ENCODE results near the gene H3-3A. TPM values are rescaled to one million over a fixed set of nuclear protein-coding genes. Genes with fewer than 3 reads are reported as not detected.

H3-3A gene
- 419 TPM for total RNA-seq

DNA sequence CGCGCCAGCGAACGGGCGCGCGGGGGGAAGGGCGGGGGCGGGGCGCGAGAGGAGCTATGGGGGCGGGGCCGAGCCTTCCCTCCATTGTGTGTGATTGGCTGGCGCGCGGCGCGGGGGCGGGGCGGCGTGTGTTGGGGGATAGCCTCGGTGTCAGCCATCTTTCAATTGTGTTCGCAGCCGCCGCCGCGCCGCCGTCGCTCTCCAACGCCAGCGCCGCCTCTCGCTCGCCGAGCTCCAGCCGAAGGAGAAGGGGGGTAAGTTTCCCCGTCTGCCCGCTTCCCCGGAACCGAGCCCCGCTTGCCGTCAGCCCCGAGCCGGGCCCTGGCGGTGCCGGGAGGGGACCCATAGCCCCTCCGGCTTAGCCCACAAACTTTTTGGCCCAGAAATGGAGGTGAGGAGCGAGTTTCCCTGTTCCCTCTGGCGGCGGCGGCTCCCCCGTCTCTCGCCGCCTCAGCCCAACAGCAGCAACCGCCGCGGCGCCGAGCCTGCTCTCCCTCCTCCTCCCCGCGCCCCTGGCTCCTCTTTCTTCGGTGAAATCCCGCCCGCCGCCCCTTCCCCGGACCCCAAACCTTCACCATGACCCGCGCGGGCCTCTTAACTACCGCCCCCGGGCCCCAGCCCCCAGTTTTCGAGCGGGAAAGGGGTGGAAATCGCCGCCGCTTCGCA, at the start of gene H3-3A:
TSS of gene H3-3A (plus strand) at position 159 of the 666 bp plus-strand sequence. CDS start 1,636 bp downstream, outside the sequence.
- peak; percentile 95 to 98 (median 96) for DNase-seq (ENCODE audit: low read depth in 2 of 3, low spot score in 2 of 3)

DNA sequence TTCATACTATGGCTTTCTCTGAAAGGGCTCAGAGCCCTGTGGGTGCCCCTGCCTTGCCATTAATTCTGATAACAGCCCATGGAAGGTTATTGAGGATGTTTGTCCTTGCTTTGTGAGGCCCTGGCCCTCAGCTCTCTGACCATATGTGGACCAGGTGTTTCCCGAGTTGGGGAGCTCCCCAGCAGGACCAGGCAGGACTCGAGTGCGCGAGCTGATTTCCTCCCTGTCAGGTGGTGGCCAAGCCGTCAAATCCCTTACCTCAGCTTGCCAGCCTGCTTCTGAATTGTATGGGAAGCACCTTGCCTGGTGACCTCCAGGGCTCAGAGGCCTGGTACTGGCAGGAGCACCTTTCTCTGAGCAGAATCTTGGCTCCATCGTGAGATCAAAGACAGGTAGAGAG, 45.4 kb upstream of the H3-3A start:
- no peak for DNase-seq (ENCODE audit: low read depth in 2 of 3, low spot score in 2 of 3)

DNA sequence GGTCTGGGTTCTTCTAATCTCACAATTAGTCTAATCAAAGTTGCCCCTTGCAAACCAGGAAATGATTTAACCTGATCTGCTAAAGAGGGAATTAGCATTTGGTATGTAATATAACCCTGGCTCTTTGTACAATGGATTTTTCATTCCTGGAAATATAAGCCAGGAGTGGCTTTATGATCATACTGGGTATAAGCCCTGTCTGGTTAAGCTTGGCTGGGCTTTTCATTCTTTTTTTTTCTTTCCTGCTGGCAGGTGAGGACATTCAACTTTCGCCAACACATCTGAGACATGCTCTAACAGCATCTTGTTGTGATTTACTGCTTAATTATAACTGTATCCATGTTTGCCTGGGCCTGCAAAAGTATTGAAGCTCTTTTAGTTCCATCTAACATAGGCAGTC, 42.9 kb upstream of the H3-3A start:
- DNase-seq (ENCODE audit: low read depth in 2 of 3, low spot score in 2 of 3): no peak

DNA sequence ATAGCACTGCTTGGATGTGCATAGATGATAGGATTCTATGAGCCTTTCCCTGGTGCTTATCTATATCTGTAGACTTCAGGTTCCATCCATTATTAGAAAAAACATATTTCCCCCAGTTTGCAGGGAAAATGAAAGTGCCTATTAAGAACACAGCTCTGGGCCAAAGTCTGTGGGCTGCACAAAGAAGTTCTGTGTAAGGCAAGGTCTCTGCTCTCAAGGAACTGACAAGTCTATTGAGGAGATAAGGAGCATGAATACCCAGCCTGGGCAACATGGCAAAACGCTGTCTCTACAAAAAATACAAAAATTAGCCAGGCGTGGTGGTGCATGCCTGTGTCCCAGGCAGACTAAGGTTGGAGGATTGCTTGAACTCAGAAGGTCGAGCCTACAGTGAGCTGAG, 41.1 kb upstream of the H3-3A start:
- no peak for DNase-seq (ENCODE audit: low read depth in 2 of 3, low spot score in 2 of 3)

DNA sequence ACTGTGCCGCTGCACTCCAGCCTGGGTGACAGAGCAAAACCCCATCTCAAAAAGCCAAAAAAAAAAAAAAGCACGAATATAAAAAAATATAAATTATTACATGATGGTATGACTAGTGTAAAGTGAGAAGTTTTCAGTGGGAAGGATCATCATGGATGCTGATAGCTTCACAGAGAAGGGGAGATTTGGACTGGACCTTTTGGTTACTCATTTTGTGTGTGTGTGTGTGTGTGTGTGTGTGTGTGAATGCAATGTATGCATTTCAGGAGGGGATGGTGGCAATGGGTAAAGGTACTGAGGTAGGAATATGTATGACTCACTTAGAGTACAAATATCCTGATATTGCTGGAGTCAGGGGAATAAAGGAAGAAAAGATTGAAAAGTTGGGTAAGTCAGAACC, 40.7 kb upstream of the H3-3A start:
- DNase-seq (ENCODE audit: low read depth in 2 of 3, low spot score in 2 of 3): no peak

DNA sequence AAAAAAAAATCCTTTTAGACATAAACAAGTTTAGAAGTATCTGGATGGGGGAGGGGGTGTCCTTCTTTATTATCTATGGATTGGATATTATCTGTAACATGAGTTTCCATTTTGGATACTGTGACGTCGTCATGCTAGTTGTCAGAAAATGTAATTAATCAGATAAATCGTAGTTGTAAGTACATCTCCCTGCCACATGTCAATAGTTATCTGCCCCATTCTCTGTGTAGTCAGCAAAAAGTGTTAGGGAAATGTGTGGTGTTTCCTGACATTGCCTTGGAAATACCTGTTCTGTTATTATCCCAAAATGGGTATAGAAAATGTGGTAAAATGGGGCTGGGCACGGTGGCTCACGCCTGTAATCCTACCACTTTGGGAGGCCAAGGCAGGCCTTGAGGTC, 38.8 kb upstream of the H3-3A start:
- no peak for DNase-seq (ENCODE audit: low read depth in 2 of 3, low spot score in 2 of 3)

DNA sequence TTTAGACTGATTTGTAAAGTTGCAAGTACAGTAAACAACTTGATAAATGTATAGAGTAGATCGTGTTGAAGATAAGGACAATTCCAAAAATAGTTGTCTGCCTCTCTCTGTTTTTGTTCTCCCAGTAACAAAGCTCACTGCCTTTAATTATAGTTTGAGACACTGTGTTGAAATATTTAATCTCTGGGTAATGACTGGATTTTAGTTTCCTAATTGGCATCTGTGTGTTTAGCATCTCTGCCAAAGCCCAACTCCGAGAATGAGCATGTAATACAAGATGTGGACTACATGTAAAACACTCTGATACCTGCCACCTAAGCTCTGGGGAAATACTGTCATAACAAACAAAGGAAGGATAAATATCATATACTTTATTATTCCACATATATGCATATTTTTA, 35.7 kb upstream of the H3-3A start:
- DNase-seq (ENCODE audit: low read depth in 2 of 3, low spot score in 2 of 3): no peak

DNA sequence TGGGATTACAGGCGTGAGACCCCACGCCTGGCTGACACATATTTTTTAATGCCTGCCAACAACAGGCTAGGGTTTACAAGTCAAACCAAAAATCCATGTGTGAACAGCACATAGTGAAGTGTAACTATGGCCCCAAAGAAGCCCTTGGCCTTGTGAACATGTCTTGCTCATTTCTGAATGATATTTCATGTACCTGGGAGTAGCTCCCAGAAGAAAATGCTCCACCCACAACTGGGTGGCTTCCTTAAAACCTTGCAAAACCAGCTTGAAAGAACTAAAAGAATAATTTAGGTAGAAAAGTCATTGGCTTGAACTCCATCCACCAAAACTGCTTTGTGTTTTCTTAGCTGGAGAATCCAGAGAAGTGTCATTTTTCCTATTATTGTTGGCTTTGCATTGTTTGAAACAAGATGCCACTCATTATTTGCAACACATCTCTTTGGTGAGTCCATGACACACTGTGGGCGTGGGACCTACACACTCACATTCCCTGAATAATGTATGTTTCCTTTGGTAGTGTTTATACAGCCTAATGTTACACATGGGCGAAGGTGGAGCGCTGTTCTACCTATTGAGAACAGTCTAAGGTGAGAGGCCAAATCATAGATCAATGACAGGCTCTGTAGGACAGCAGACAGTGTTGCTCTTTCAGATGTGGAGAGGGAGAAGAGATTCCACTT, 34.8 kb upstream of the H3-3A start:
- no peak for DNase-seq (ENCODE audit: low read depth in 2 of 3, low spot score in 2 of 3)

DNA sequence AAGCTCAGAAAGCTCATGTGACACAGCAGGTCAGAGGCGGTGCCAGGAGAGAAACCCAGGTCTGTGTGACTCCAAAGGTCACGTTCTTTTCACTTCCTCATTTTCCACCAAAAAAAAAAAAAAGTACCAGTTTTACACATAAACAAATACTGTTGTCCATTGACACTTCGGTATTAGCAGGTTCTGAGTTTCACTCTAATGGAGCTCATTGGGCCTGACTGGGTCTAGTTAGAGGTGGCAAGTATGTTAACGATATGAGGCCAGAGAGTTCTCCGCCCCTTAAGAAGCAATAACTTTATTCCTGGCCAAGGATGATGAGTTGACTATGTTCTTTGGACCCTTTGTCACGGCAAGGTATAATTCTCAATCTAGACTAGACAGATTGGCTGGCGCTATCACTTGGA, 33.4 kb upstream of the H3-3A start:
- DNase-seq (ENCODE audit: low read depth in 2 of 3, low spot score in 2 of 3): peak in 2 of 3 donors; percentile 66 to 72

DNA sequence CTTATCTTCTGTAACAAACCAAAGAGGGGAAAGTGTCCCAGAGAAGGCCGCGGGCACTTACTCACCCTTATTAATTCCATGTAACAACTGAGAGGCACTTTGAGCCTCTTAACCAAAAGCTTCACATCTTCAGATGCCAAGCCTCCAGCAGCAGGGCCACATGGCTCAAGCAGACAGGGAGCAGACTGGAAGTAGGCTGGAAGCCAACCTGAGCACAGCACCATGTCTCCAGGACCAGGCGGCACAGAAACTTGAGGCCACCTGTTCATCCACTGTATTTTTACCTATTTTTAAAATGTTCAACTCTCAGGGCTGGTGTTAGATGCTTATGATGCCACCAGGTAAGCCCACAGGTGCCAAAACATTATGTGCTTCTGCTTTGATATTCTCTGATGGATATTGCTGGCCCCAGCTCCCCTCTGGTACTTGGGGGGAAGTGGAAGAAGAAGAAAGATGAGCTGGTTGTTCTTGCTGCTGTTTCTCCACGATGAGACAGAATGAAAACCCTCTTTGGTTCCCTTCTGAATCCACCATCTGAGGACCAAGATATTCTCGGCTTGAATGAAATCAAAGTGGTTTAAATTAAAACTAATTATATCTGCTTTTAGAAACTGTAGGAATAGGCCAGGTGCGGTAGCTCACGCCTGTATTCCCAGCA, 32.8 kb upstream of the H3-3A start:
- no peak for DNase-seq (ENCODE audit: low read depth in 2 of 3, low spot score in 2 of 3)

DNA sequence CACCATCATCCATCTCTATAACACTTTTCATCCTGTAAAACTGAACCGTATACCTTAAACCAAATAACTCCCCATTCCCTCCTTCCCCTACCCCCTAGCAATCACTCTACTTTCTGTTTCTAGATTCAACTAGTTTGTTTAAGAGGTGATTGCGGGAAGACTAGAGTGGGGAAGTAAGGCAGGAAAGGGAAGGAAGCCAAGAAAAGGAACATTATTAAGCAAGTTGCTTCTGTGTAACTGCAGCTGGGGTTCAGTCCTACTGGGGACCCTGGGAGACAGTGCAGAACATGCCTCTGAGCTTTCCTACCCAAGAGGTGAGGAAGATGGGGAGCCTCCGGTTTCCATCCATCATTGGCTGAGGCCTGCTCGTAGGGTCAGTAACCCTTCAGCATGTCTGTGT, 28.9 kb upstream of the H3-3A start:
- DNase-seq (ENCODE audit: low read depth in 2 of 3, low spot score in 2 of 3): peak in 2 of 3 donors; percentile 24 to 29

DNA sequence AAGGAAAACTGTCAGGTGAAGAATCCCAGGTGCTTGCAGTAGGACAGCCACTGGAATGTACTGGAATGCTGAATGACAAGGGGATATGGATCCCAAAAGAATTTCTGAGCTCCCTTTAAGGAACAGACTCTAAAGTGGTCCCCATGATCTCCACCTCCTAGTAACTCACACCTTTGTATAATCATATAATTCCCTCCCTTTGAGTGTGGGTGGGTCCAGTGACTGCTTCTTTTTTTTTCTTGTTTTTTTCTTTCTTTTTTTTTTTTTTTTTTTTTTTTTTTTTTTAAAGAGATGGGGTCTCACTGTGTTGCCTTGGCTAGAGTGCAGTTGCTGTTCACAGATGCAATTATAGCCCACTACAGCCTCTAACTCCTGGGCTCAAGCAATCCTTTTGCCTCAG, 28.5 kb upstream of the H3-3A start:
- no peak for DNase-seq (ENCODE audit: low read depth in 2 of 3, low spot score in 2 of 3)

DNA sequence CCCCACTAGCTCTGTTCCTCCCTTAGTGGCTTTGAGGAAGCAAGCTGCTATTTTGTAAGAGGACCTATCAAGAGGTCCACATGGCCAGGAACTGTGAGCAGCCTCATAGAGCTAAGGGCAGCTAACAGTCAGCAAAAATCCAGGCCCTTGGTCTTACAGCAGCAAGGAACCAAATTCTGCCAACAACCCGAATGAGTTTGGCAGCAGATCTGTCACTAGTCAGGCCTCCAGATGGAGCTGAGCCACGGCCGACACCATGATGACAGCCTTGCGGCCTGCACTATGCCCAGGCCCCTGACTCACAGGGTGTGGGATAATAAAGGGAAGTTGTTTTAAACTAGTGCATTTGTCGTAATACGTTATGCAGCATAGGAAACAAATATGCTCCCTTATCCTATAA, 28.0 kb upstream of the H3-3A start:
- peak in 2 of 3 donors; percentile 94 to 97 for DNase-seq (ENCODE audit: low read depth in 2 of 3, low spot score in 2 of 3)

DNA sequence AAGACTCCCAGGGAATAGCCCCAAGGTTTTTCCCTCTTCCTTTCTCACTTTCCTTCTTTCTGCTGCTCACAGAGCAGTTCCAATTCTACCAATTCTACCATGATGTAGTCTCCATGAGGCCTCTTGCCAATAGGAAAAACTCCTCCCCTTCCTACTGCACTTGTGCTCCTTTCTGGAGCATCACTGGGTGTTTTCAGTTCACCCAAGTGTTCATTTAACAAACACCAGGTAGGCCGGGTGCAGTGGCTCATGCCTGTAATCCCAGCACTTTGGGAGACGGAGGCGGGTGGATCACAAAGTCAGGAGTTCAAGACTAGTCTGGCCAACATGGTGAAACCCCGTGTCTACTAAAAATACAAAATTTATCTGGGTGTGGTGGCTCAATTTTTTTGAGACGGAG, 26.6 kb upstream of the H3-3A start:
- DNase-seq (ENCODE audit: low read depth in 2 of 3, low spot score in 2 of 3): no peak

DNA sequence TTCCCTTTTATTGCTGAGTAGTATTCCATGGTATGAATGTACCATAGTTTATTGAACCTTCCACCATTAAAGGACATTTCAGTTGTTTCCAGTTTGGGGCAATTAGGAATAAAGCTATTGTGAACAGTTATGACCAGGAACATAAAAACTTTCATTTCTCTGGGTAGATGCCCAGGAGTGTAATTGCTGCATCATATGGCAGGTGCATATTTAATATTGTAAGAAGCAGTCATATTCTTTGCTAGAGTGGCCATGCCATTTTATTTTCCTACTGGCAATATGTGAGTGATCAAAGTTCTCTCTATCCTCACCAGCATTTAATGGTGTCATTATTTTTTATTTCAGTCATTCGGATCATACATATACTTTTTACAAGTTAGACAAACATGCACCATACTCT, 23.9 kb upstream of the H3-3A start:
- DNase-seq (ENCODE audit: low read depth in 2 of 3, low spot score in 2 of 3): no peak

DNA sequence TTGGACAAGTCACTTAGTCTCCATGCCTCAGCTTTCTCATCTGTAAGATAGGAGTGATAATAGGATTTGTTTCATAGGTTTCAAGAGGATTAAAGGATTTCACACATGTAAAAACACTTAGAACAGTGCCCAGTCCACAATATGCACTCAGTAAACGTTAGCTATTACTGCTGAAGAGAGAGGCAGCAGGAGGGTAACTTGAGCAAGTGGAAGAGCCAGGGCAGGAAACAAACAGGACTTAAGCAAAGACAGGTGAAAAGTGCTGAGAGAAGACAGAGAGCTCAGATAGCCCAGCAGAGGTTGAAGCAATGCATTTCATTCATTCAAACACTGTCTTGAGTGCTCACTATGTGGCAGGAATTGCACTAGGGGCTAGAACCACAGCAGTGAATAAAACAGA, 21.1 kb upstream of the H3-3A start:
- DNase-seq (ENCODE audit: low read depth in 2 of 3, low spot score in 2 of 3): no peak

DNA sequence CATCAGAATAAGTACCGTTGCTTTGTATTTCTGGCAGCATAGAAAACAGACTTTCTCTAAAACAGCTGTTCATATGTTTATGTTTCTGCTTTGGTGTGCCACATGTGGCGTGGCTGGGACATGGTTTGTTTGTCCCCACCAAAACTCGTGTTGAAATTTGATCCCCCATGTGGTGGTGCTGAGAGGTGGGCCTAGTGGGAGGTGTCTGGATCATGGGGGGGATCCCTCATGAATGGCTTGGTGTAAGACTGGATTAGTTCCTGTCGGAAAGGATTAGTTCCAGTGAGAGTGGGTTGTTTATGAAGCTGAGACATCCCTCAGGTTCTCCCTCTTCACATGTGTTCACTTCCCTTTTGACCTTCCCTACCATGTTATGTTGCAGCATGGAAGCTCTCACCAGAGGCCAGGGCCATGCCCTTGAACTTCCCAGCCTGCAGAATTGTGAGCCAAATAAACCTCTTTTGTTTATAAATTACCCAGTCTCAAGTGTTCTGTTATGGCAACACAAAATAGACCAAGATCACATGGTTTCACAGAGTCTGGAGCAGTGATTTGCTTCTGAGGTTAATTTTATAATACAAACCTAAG, 17.9 kb upstream of the H3-3A start:
- no peak for DNase-seq (ENCODE audit: low read depth in 2 of 3, low spot score in 2 of 3)

DNA sequence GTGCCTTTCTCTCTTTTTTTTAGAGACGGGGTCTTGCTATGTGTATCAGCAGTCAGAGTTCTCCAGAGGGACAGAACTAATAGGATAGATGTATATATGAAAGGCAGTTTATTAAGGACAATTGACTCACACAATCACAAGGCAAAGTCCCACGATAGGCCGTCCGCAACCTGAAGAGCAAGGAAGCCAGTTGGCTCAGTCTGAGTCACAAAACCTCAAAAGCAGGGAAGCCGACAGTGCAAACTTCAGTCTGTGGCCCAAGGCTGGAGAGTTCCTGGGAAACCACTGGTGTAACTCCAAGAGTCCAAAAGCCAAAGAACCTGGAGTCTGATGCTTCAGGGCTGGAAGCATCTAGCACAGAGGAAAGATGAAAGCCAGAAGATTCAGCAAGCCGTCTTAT, 16.3 kb upstream of the H3-3A start:
- no peak for DNase-seq (ENCODE audit: low read depth in 2 of 3, low spot score in 2 of 3)

DNA sequence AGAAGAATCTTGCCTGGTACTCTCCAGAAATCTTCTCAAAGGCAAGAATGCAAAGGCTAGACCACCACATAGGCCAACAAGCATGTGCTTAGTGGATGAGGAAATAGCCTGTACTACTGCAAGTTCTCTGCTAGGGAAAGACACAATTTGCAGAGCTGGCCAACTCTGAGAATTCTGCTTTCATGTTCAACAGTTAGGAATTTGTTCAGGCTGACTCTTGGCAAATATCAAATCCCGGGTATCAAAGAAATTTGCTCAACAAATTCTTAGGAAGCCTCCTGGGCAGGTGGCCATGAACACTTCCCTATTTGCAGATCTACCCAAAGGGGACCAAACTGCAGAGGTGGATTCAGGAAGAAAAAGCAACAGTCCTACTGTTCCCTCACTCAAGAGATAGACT, 15.0 kb upstream of the H3-3A start:
- no peak for DNase-seq (ENCODE audit: low read depth in 2 of 3, low spot score in 2 of 3)

DNA sequence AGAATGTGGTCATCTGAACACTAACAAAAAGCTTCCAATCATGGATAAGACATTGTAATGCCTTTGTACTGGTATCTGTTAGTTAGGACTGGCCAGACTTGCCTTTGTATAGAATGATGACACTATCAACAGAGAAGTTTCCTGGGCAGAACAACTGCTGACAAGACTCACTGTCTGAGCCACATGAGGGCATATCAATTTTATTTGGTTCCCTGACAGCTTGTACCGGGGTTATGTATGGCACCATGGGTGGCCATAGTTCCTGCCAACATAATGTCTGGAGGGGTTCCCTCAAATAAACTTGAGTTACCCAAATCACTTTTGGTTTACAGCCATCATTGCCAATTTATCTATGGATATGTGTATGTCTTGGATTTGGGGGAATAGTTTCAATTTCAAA, 13.6 kb upstream of the H3-3A start:
- DNase-seq (ENCODE audit: low read depth in 2 of 3, low spot score in 2 of 3): no peak

DNA sequence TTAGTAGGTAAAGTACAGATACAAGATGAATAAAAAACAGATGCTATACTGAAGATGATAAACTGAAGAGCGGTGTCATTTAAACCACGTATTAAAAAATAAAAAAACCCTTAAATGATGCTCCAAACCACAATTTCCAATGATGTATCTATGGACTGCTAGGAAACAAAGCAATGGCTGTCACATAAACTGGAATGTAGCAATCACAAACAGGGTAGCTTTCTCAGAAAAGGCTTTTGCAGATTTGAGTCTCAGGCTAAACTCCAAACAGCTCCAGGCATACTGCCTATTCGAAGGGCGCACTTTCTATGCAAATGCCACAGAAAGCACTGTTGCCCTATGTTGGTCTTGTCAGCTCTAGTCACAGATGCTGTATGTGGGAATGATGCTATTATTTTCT, 12.4 kb upstream of the H3-3A start:
- DNase-seq (ENCODE audit: low read depth in 2 of 3, low spot score in 2 of 3): no peak

DNA sequence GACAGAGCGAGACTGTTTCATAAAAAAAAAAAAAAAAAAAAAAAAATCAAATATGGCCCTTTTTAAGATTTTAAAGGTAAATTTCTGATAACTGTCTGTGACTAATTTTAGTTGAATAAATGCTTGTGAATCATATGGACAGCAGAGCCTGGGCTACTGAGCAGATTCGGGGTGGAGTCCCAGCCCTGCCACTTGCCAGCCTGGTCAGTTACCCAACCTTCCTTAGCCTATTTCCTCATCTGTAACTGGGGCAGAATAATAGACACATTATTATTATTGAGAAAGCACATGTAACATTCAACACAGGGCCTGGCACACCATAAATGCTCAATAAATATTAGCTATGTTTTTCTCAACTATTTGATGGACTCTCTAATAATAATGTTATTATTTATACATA, 11.2 kb upstream of the H3-3A start:
- no peak for DNase-seq (ENCODE audit: low read depth in 2 of 3, low spot score in 2 of 3)
